ENCODE data around the gene PTGIS. TPM values are rescaled to one million over a fixed set of nuclear protein-coding genes. Genes with fewer than 3 reads are reported as not detected.

PTGIS gene
- total RNA-seq, 3 donors from 2014 or later, result 38.7 to 41.7 (median 41.0) TPM

DNA sequence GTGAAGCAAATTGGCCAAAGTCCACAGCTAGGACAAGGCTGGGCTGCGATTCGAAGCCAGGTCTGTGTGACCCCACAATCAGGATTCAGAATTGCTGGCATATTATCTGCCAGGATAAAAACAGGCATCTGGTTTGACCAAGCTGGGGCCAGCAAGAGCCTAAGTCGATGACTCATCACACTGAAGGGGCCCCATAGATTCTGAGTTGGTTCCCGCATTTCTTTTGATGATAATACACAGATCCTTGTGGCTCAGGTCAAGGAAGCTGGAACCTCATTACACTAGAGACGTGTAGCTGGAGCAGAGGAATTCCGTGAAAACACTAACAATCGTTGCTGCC is 92.0 kb downstream of the PTGIS start:
- DNase-seq (ENCODE audit: low spot score in 2 of 2), result no peak
- Histone ChIP-seq H3K36me3 (no peaks in the 10 kb centered on the region), H3K9me3 (no peaks in the 10 kb centered on the region), H3K4me3 (no peak overlapping the region), H3K27me3 (no peaks in the 10 kb centered on the region), H3K4me1 (no peaks in the 10 kb centered on the region), H3K27ac (no peak overlapping the region)
- intact Hi-C loops (cut with DNase I; ENCODE audit: low total_unique reads), result no loop called here
- no peak for TF ChIP-seq POLR2AphosphoS5 (IDR thresholded peaks at IDR 0.05)
- TF ChIP-seq POLR2A (IDR thresholded peaks at IDR 0.05), result no peak
- no peak for TF ChIP-seq CTCF (IDR thresholded peaks at IDR 0.05)

GRCh38 chr20:49475292-49476015 is 92.5 kb downstream of the PTGIS start:
- Histone ChIP-seq H3K27ac (no peak overlapping the region), H3K36me3 (no peaks in the 10 kb centered on the region), H3K4me1 (no peaks in the 10 kb centered on the region), H3K27me3 (no peaks in the 10 kb centered on the region), H3K4me3 (no peak overlapping the region), H3K9me3 (no peaks in the 10 kb centered on the region)
- no peak for DNase-seq (ENCODE audit: low spot score in 2 of 2)
- TF ChIP-seq POLR2A (IDR thresholded peaks at IDR 0.05), result no peak
- no peak for TF ChIP-seq POLR2AphosphoS5 (IDR thresholded peaks at IDR 0.05)
- no peak for TF ChIP-seq CTCF (IDR thresholded peaks at IDR 0.05)
- intact Hi-C loops (cut with DNase I; ENCODE audit: low total_unique reads), result no loop called here

DNA sequence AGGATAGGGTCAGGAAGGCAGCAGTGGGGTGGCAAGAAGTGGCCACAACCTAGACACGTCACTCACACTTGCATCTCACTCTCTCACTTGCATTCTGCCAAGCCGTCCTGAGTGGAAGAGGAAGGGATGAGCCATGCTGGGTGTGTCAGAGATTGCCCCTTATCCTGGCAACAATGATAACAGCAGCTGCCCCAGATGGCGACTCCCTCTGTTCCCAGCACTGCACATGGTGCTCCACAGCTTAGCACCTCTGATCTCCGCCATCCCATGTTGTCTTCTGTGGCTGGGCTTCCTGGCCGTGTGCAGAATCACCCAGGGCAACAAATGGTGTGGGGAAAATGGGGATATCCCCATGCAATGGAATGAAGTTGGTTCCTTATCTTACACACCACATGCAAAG is 96.5 kb downstream of the PTGIS start:
- no peaks in the 10 kb centered on the region for H3K27me3 ChIP-seq
- DNase-seq (ENCODE audit: low spot score in 2 of 2), result no peak
- intact Hi-C loops (cut with DNase I; ENCODE audit: low total_unique reads), result no loop called here
- TF ChIP-seq POLR2AphosphoS5 (IDR thresholded peaks at IDR 0.05) (no peak), CTCF (IDR thresholded peaks at IDR 0.05) (no peak)
- no peak overlapping the region for H3K27ac ChIP-seq
- H3K4me1 ChIP-seq, result no peaks in the 10 kb centered on the region
- no peak overlapping the region for H3K4me3 ChIP-seq
- no peaks in the 10 kb centered on the region for H3K9me3 ChIP-seq
- no peaks in the 10 kb centered on the region for H3K36me3 ChIP-seq

DNA sequence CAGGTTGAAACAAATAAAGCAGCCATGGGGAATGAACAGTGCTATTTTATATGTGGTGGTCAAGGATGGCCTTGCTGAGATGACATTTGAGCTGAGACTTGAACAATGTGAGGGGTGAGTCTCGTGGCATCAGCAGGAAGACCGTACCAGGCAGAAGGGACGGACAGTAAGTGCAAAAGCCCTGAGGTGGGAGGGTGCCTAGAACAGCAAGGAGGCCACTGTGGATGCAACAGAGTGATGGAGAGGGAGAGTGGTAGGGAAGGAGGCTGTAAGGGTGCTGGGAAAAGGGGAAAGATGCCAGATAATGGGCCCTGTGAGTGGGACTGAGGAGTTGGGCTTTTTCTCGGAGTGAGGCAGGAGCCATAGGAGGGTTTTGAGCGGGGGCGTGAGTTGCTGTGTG is 97.0 kb downstream of the PTGIS start:
- intact Hi-C loops (cut with DNase I; ENCODE audit: low total_unique reads), result no loop called here
- no peaks in the 10 kb centered on the region for H3K4me1 ChIP-seq

GRCh38 chr20:49469060-49469459 is 98.9 kb downstream of the PTGIS start:
- intact Hi-C loops (cut with DNase I; ENCODE audit: low total_unique reads), result no loop called here
- TF ChIP-seq CTCF (IDR thresholded peaks at IDR 0.05), result no peak
- H3K27ac ChIP-seq, result no peak overlapping the region

More for the DNA sequence above, 97.0 kb downstream of the PTGIS start:
- H3K9me3 ChIP-seq, result no peaks in the 10 kb centered on the region
- no peak for DNase-seq (ENCODE audit: low spot score in 2 of 2)
- H3K36me3 ChIP-seq, result no peaks in the 10 kb centered on the region
- H3K27me3 ChIP-seq, result no peaks in the 10 kb centered on the region
- H3K4me3 ChIP-seq, result no peak overlapping the region
- no peak for TF ChIP-seq CTCF (IDR thresholded peaks at IDR 0.05)
- TF ChIP-seq POLR2AphosphoS5 (IDR thresholded peaks at IDR 0.05), result no peak
- TF ChIP-seq POLR2A (IDR thresholded peaks at IDR 0.05), result no peak
- no peak overlapping the region for H3K27ac ChIP-seq

More at GRCh38 chr20:49469060-49469459, 98.9 kb downstream of the PTGIS start:
- Histone ChIP-seq H3K4me1 (no peaks in the 10 kb centered on the region), H3K4me3 (no peak overlapping the region), H3K27me3 (no peaks in the 10 kb centered on the region), H3K9me3 (no peaks in the 10 kb centered on the region), H3K36me3 (no peaks in the 10 kb centered on the region)
- DNase-seq (ENCODE audit: low spot score in 2 of 2), result no peak
